ENCODE results near the gene THAP11.

THAP11 gene

GRCh38 chr16:67880584-67880983 is 38.5 kb downstream of the THAP11 start:
- TF ChIP-seq CTCF (IDR thresholded peaks at IDR 0.05; ENCODE audit: insufficient read depth, low read length, missing control alignments) = no peak
- H3K4me3 ChIP-seq (ENCODE audit: low read depth, low read length) = no peak overlapping the region
- no peak for DNase-seq (ENCODE audit: low read depth, low spot score)
- POLR2A ChIA-PET = no interaction called here
- CTCF ChIA-PET = interaction anchor here (1.2 to 11.9 kb wide), 7 partner anchors 12 to 163 kb away, joined by 3 to 196 read pairs (median 4); partner anchors contain the start of genes CTRL, NUTF2, PSKH1 and PSMB10

- DNase-seq (ENCODE audit: low read depth, low spot score) = no peak
- POLR2A ChIA-PET = interaction anchor here (1.1 kb wide), 1 partner anchor 54 kb away, joined by 3 read pairs; no protein-coding TSS in a partner anchor
- CTCF ChIA-PET = interaction anchor here (1.0 to 11.9 kb wide), 11 partner anchors 7 to 347 kb away, joined by 3 to 196 read pairs (median 33); partner anchors contain the start of genes CTRL, EDC4, NUTF2 and PSKH1
- no peak overlapping the region for H3K4me3 ChIP-seq (ENCODE audit: low read depth, low read length)
- TF ChIP-seq CTCF (IDR thresholded peaks at IDR 0.05; ENCODE audit: insufficient read depth, low read length, missing control alignments) = no peak
These were observed 39.6 kb downstream of the THAP11 start for GRCh38 chr16:67881621-67882161.

GRCh38 chr16:67882374-67883145 is 40.4 kb downstream of the THAP11 start:
- no peak overlapping the region for H3K4me3 ChIP-seq (ENCODE audit: low read depth, low read length)
- no peak for TF ChIP-seq CTCF (IDR thresholded peaks at IDR 0.05; ENCODE audit: insufficient read depth, low read length, missing control alignments)
- DNase-seq (ENCODE audit: low read depth, low spot score) = no peak
- ChIA-PET POLR2A (interaction anchor here (1.1 kb wide), 1 partner anchor 53 kb away, joined by 3 read pairs; no protein-coding TSS in a partner anchor), CTCF (interaction anchor here (1.0 to 11.9 kb wide), 26 partner anchors 8 to 348 kb away, joined by 3 to 196 read pairs (median 12); partner anchors contain the start of genes CENPT, CTRL, EDC4 and PSKH1)

- no peak for DNase-seq (ENCODE audit: low read depth, low spot score)
- ChIA-PET POLR2A (interaction anchor here (1.1 kb wide), 2 partner anchors 10 to 52 kb away, joined by 3 read pairs; partner anchors contain the start of gene PSKH1), CTCF (interaction anchor here (0.7 to 11.9 kb wide), 42 partner anchors 8 to 362 kb away, joined by 3 to 196 read pairs (median 7); partner anchors contain the start of genes CENPT, CTRL, EDC4 and PSKH1)
- no peak overlapping the region for H3K4me3 ChIP-seq (ENCODE audit: low read depth, low read length)
- TF ChIP-seq CTCF (IDR thresholded peaks at IDR 0.05; ENCODE audit: insufficient read depth, low read length, missing control alignments) = no peak
These were observed 41.2 kb downstream of the THAP11 start for GRCh38 chr16:67883146-67883871.

GRCh38 chr16:67883872-67884261 is 41.7 kb downstream of the THAP11 start:
- DNase-seq (ENCODE audit: low read depth, low spot score) = no peak
- ChIA-PET CTCF (interaction anchor here (0.6 to 11.9 kb wide), 45 partner anchors 8 to 363 kb away, joined by 3 to 196 read pairs (median 6); partner anchors contain the start of genes CENPT, CTRL, EDC4 and PSKH1), POLR2A (interaction anchor here (1.1 kb wide), 1 partner anchor 9 kb away, joined by 3 read pairs; the partner anchor contains the start of gene PSKH1)
- H3K4me3 ChIP-seq (ENCODE audit: low read depth, low read length) = no peak overlapping the region
- peak; percentile 88 for TF ChIP-seq CTCF (IDR thresholded peaks at IDR 0.05; ENCODE audit: insufficient read depth, low read length, missing control alignments)
